GM23338 (cell line): ENCODE results near the gene BPTF. TPM values are rescaled to one million over a fixed set of nuclear protein-coding genes. Genes with fewer than 3 reads are reported as not detected.

ENCODE experiments used
- ATAC-seq: fragments of 200-7000 bp; cut with Tn5 transposase; 3 replicates; pipeline ENCODE4 v1.9.1; 2020
- DNase-seq: peaks from one replicate; pipeline ENCODE4 v3.0.0-alpha.2; 2015; ENCODE audit warnings: low spot score
- H2AFZ ChIP-seq: fragments of 200-600 bp; sonication (generic); 2 replicates; pipeline ENCODE4 v1.8.0; 2016; ENCODE audit warnings: antibody characterized with exemption, mild to moderate bottlenecking, moderate library complexity
- H3F3A ChIP-seq: fragments of 200-600 bp; sonication (generic); replicated peaks from 2 replicates; pipeline ENCODE4 v1.8.0; 2017; ENCODE audit warnings: antibody characterized with exemption, mixed run types, low read depth
- H3K27ac ChIP-seq: fragments of 200-600 bp; sonication (generic); 2 replicates; pipeline ENCODE4 v1.6.1; 2016; ENCODE audit warnings: low read depth
- H3K27me3 ChIP-seq: fragments of 200-600 bp; sonication (generic); 2 replicates; pipeline ENCODE4 v1.8.0; 2016; ENCODE audit warnings: mild to moderate bottlenecking, mixed run types, moderate library complexity; ENCODE audit not compliant: insufficient read depth
- H3K36me3 ChIP-seq: fragments of 200-600 bp; sonication (generic); 2 replicates; pipeline ENCODE4 v1.8.0; 2016; ENCODE audit warnings: mild to moderate bottlenecking; ENCODE audit not compliant: insufficient read depth
- H3K4me1 ChIP-seq: fragments of 200-600 bp; sonication (generic); 2 replicates; pipeline ENCODE4 v1.8.0; 2016; ENCODE audit warnings: mild to moderate bottlenecking, moderate library complexity; ENCODE audit not compliant: insufficient read depth
- H3K4me2 ChIP-seq: fragments of 200-600 bp; sonication (generic); 2 replicates; pipeline ENCODE4 v1.7.1; 2017; ENCODE audit warnings: mixed run types
- H3K4me3 ChIP-seq: fragments of 200-600 bp; sonication (generic); 2 replicates; pipeline ENCODE4 v1.6.1; 2016; ENCODE audit warnings: mixed run types
- H3K79me2 ChIP-seq: fragments of 200-600 bp; sonication (generic); replicated peaks from 2 replicates; pipeline ENCODE4 v1.8.0; 2017; ENCODE audit warnings: mild to moderate bottlenecking; ENCODE audit not compliant: insufficient read depth
- H3K9me2 ChIP-seq: fragments of 200-600 bp; sonication (generic); 2 replicates; pipeline ENCODE4 v1.8.0; 2017; ENCODE audit not compliant: insufficient read depth
- H4K20me1 ChIP-seq: fragments of 200-600 bp; sonication (generic); replicated peaks from 2 replicates; pipeline ENCODE4 v1.8.0; 2017; ENCODE audit warnings: mild to moderate bottlenecking; ENCODE audit not compliant: insufficient read depth
- H3K27ac Mint-ChIP-seq: 2 replicates; pipeline ENCODE4 v1.8.0; 2020; ENCODE audit warnings: inconsistent platforms, mild to moderate bottlenecking, moderate library complexity, mixed read lengths
- H3K27me3 Mint-ChIP-seq: 3 replicates; pipeline ENCODE4 v1.8.0; 2022; ENCODE audit warnings: low read depth, mild to moderate bottlenecking, moderate library complexity, mixed read lengths, inconsistent platforms; ENCODE audit not compliant: insufficient read depth, poor library complexity
- H3K36me3 Mint-ChIP-seq: 3 replicates; pipeline ENCODE4 v1.8.0; 2021; ENCODE audit warnings: low read depth, mild to moderate bottlenecking, inconsistent platforms, moderate library complexity, mixed read lengths
- H3K4me1 Mint-ChIP-seq: 3 replicates; pipeline ENCODE4 v1.8.0; 2020; ENCODE audit warnings: mild to moderate bottlenecking, inconsistent platforms, mixed read lengths
- H3K4me3 Mint-ChIP-seq: 3 replicates; pipeline ENCODE4 v1.8.0; 2021; ENCODE audit warnings: moderate library complexity, mild to moderate bottlenecking, inconsistent platforms, mixed read lengths
- H3K9me3 Mint-ChIP-seq: 3 replicates; pipeline ENCODE4 v1.8.0; 2020; ENCODE audit warnings: moderate library complexity, mild to moderate bottlenecking, inconsistent platforms, mixed read lengths
- CREB1 ChIP-seq: fragments of 250-450 bp; sonication (Bioruptor Pico); IDR thresholded peaks from 2 replicates; pipeline ENCODE4 v1.5.0; 2020; ENCODE audit warnings: low read depth, mild to moderate bottlenecking, moderate library complexity
- EZH2 ChIP-seq: fragments of 200-600 bp; sonication (generic); IDR thresholded peaks from one replicate; pipeline ENCODE4 v1.8.0; 2017; ENCODE audit warnings: antibody characterized with exemption, mild to moderate bottlenecking, low read depth; ENCODE audit not compliant: unreplicated experiment
- EZH2phosphoT487 ChIP-seq: fragments of 200-600 bp; sonication (generic); IDR thresholded peaks from one replicate; pipeline ENCODE4 v1.8.1; 2018; ENCODE audit warnings: antibody characterized with exemption; ENCODE audit not compliant: unreplicated experiment
- JUNB ChIP-seq: IDR thresholded peaks from one replicate; pipeline ENCODE4 v1.6.1; 2016; ENCODE audit warnings: antibody characterized with exemption; ENCODE audit not compliant: unreplicated experiment
- NANOG ChIP-seq: IDR thresholded peaks from 2 replicates; pipeline ENCODE4 v1.6.1; 2016; ENCODE audit warnings: antibody characterized with exemption, borderline replicate concordance
- POLR2AphosphoS5 ChIP-seq: IDR thresholded peaks from 2 replicates; pipeline ENCODE4 v1.6.1; 2016; ENCODE audit warnings: antibody characterized with exemption, low read depth
- STAT1 ChIP-seq: IDR thresholded peaks from one replicate; pipeline ENCODE4 v1.6.1; 2016; ENCODE audit warnings: antibody characterized with exemption; ENCODE audit not compliant: unreplicated experiment
- ZNF114 ChIP-seq: fragments of 250-450 bp; sonication (Bioruptor Pico); IDR thresholded peaks from 2 replicates; pipeline ENCODE4 v1.5.0; 2020; ENCODE audit warnings: mild to moderate bottlenecking, moderate library complexity
- ZNF331 ChIP-seq: fragments of 250-450 bp; sonication (Bioruptor Pico); IDR thresholded peaks from 2 replicates; pipeline ENCODE4 v1.5.0; 2020; ENCODE audit warnings: low read depth, mild to moderate bottlenecking, moderate library complexity
- polyA plus RNA-seq: library from polyadenylated mRNA; unstranded; fragments of >200 nt; fragmentation: Nextera tagmentation; extraction: Ambion mirVana; gene quantifications from 2 replicates; pipeline ENCODE4 v1.2.1, GENCODE V29; 2016
- total RNA-seq: library from RNA; depleted of rRNA; stranded (reverse); fragments of >200 nt; shearing (Covaris generic); gene quantifications from 2 replicates; pipeline ENCODE4 v1.2.3, GENCODE V29; 2014
- TF ChIP-seq, protein P1 (sequence below): fragments of 250-450 bp; sonication (Bioruptor Pico); IDR thresholded peaks from 2 replicates; pipeline ENCODE4 v1.5.0; 2020; ENCODE audit warnings: mild to moderate bottlenecking, moderate library complexity
- TF ChIP-seq, protein P2 (sequence below), 2 experiments: fragments of 200-600 bp in 1 of 2; sonication (generic) in 1 of 2; conservative IDR thresholded peaks; 2 replicates each; pipeline versions ENCODE4 v1.5.1 to v1.6.1; 2016 to 2017; ENCODE audit warnings: antibody characterized with exemption in 2 of 2, low read depth in 2 of 2, mild to moderate bottlenecking in 2 of 2, moderate library complexity in 1 of 2
- TF ChIP-seq, protein P3 (sequence below): IDR thresholded peaks from one replicate; pipeline ENCODE4 v1.6.1; 2018; ENCODE audit warnings: antibody characterized with exemption; ENCODE audit not compliant: unreplicated experiment
- TF ChIP-seq, protein P4 (sequence below): IDR thresholded peaks from 2 replicates; pipeline ENCODE4 v1.6.1; 2016; ENCODE audit warnings: antibody characterized with exemption

BPTF gene
- total and polyA plus RNA-seq, 2 experiments from 2014 or later, result 161 to 179 TPM

DNA sequence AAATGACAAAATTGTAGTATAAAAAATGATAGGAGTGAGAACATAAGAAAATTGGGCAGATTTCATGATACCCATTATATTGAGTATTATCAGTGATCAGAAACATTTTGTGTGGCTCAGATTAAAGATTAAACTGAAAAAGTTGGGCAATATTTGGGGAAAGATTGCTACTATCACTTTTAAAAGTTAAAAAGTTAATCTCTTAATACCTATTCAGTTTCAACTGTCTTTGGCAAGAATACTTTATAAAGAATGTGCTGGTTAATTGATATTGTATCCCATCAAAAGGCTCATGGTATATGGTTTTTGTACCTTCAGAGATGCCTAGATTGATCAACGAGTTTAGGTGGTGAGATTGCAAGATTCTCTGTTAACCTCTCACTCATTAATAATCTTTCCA lies 55.8 kb downstream of the BPTF start:
- ATAC-seq (no peak), DNase-seq (no peak)
- Mint-ChIP-seq H3K27ac (no peak overlapping the region), H3K4me3 (no peak overlapping the region), H3K9me3 (no peaks in the 10 kb centered on the region), H3K27me3 (peaks cover 7% of the 10 kb centered on the region), H3K4me1 (peaks cover 15% of the 10 kb centered on the region; the same call in 2 of the 3 replicates), H3K36me3 (peaks cover 38% of the 10 kb centered on the region)
- H3F3A ChIP-seq, result peaks cover 13% of the 10 kb centered on the region
- no peak overlapping the region for H3K27ac ChIP-seq
- no peak overlapping the region for H3K4me3 ChIP-seq
- no peak overlapping the region for H3K4me2 ChIP-seq
- H3K36me3 ChIP-seq, result peaks cover 10% of the 10 kb centered on the region; the same call in 1 of the 2 replicates
- peaks cover 43% of the 10 kb centered on the region for H4K20me1 ChIP-seq
- H3K79me2 ChIP-seq, result peaks cover 98% of the 10 kb centered on the region
- H3K9me2 ChIP-seq, result no peaks in the 10 kb centered on the region
- peaks cover 5% of the 10 kb centered on the region; the same call in 1 of the 2 replicates for H3K4me1 ChIP-seq
- H3K27me3 ChIP-seq, result no peaks in the 10 kb centered on the region
- TF ChIP-seq ZNF114 (no peak), NANOG (no peak), JUNB (no peak), CREB1 (CRISPR knock-in tag) (no peak), POLR2AphosphoS5 (no peak), EZH2phosphoT487 (no peak), EZH2 (no peak), STAT1 (no peak), ZNF331 (no peak)
- TF ChIP-seq, protein P1, sequence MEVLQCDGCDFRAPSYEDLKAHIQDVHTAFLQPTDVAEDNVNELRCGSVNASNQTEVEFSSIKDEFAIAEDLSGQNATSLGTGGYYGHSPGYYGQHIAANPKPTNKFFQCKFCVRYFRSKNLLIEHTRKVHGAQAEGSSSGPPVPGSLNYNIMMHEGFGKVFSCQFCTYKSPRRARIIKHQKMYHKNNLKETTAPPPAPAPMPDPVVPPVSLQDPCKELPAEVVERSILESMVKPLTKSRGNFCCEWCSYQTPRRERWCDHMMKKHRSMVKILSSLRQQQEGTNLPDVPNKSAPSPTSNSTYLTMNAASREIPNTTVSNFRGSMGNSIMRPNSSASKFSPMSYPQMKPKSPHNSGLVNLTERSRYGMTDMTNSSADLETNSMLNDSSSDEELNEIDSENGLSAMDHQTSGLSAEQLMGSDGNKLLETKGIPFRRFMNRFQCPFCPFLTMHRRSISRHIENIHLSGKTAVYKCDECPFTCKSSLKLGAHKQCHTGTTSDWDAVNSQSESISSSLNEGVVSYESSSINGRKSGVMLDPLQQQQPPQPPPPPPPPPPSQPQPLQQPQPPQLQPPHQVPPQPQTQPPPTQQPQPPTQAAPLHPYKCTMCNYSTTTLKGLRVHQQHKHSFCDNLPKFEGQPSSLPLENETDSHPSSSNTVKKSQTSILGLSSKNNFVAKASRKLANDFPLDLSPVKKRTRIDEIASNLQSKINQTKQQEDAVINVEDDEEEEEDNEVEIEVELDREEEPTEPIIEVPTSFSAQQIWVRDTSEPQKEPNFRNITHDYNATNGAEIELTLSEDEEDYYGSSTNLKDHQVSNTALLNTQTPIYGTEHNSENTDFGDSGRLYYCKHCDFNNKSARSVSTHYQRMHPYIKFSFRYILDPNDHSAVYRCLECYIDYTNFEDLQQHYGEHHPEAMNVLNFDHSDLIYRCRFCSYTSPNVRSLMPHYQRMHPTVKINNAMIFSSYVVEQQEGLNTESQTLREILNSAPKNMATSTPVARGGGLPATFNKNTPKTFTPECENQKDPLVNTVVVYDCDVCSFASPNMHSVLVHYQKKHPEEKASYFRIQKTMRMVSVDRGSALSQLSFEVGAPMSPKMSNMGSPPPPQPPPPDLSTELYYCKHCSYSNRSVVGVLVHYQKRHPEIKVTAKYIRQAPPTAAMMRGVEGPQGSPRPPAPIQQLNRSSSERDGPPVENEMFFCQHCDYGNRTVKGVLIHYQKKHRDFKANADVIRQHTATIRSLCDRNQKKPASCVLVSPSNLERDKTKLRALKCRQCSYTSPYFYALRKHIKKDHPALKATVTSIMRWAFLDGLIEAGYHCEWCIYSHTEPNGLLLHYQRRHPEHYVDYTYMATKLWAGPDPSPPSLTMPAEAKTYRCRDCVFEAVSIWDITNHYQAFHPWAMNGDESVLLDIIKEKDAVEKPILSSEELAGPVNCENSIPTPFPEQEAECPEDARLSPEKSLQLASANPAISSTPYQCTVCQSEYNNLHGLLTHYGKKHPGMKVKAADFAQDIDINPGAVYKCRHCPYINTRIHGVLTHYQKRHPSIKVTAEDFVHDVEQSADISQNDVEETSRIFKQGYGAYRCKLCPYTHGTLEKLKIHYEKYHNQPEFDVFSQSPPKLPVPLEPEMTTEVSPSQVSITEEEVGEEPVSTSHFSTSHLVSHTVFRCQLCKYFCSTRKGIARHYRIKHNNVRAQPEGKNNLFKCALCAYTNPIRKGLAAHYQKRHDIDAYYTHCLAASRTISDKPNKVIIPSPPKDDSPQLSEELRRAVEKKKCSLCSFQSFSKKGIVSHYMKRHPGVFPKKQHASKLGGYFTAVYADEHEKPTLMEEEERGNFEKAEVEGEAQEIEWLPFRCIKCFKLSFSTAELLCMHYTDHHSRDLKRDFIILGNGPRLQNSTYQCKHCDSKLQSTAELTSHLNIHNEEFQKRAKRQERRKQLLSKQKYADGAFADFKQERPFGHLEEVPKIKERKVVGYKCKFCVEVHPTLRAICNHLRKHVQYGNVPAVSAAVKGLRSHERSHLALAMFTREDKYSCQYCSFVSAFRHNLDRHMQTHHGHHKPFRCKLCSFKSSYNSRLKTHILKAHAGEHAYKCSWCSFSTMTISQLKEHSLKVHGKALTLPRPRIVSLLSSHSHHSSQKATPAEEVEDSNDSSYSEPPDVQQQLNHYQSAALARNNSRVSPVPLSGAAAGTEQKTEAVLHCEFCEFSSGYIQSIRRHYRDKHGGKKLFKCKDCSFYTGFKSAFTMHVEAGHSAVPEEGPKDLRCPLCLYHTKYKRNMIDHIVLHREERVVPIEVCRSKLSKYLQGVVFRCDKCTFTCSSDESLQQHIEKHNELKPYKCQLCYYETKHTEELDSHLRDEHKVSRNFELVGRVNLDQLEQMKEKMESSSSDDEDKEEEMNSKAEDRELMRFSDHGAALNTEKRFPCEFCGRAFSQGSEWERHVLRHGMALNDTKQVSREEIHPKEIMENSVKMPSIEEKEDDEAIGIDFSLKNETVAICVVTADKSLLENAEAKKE, result no peak
- TF ChIP-seq, protein P2, sequence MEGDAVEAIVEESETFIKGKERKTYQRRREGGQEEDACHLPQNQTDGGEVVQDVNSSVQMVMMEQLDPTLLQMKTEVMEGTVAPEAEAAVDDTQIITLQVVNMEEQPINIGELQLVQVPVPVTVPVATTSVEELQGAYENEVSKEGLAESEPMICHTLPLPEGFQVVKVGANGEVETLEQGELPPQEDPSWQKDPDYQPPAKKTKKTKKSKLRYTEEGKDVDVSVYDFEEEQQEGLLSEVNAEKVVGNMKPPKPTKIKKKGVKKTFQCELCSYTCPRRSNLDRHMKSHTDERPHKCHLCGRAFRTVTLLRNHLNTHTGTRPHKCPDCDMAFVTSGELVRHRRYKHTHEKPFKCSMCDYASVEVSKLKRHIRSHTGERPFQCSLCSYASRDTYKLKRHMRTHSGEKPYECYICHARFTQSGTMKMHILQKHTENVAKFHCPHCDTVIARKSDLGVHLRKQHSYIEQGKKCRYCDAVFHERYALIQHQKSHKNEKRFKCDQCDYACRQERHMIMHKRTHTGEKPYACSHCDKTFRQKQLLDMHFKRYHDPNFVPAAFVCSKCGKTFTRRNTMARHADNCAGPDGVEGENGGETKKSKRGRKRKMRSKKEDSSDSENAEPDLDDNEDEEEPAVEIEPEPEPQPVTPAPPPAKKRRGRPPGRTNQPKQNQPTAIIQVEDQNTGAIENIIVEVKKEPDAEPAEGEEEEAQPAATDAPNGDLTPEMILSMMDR (conservative IDR thresholded peaks at IDR 0.05; ENCODE audit: low read depth in 2 of 2), result no peak
- TF ChIP-seq, protein P3, sequence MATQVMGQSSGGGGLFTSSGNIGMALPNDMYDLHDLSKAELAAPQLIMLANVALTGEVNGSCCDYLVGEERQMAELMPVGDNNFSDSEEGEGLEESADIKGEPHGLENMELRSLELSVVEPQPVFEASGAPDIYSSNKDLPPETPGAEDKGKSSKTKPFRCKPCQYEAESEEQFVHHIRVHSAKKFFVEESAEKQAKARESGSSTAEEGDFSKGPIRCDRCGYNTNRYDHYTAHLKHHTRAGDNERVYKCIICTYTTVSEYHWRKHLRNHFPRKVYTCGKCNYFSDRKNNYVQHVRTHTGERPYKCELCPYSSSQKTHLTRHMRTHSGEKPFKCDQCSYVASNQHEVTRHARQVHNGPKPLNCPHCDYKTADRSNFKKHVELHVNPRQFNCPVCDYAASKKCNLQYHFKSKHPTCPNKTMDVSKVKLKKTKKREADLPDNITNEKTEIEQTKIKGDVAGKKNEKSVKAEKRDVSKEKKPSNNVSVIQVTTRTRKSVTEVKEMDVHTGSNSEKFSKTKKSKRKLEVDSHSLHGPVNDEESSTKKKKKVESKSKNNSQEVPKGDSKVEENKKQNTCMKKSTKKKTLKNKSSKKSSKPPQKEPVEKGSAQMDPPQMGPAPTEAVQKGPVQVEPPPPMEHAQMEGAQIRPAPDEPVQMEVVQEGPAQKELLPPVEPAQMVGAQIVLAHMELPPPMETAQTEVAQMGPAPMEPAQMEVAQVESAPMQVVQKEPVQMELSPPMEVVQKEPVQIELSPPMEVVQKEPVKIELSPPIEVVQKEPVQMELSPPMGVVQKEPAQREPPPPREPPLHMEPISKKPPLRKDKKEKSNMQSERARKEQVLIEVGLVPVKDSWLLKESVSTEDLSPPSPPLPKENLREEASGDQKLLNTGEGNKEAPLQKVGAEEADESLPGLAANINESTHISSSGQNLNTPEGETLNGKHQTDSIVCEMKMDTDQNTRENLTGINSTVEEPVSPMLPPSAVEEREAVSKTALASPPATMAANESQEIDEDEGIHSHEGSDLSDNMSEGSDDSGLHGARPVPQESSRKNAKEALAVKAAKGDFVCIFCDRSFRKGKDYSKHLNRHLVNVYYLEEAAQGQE, result no peak
- TF ChIP-seq, protein P4, sequence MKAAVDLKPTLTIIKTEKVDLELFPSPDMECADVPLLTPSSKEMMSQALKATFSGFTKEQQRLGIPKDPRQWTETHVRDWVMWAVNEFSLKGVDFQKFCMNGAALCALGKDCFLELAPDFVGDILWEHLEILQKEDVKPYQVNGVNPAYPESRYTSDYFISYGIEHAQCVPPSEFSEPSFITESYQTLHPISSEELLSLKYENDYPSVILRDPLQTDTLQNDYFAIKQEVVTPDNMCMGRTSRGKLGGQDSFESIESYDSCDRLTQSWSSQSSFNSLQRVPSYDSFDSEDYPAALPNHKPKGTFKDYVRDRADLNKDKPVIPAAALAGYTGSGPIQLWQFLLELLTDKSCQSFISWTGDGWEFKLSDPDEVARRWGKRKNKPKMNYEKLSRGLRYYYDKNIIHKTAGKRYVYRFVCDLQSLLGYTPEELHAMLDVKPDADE, result no peak
- no peak overlapping the region for H2AFZ ChIP-seq
